ENCODE measurements around the gene FHOD3.

- TF ChIP-seq POLR2AphosphoS5 (IDR thresholded peaks at IDR 0.05; ENCODE audit: low read depth, low read length) (no peak), TAF1 (IDR thresholded peaks at IDR 0.05; ENCODE audit: borderline replicate concordance, low read depth, low read length) (no peak)
Measured at GRCh38 chr18:36676629-36677028, 379.1 kb downstream of the FHOD3 start.

Measured in GM12892 (cell line).